Smooth muscle cell (in vitro differentiated cells): ENCODE measurements around the gene FUCA2. TPM values are rescaled to one million over a fixed set of nuclear protein-coding genes. Genes with fewer than 3 reads are reported as not detected.
A peak's percentile ranks its signal among the peaks of the same experiment; 100 is the strongest.

Source experiments
- DNase-seq: peaks from one replicate; lab custom pipeline; 2025; ENCODE audit not compliant: unreplicated experiment; lab: John Stamatoyannopoulos, UW
- H2AFZ ChIP-seq: fragments of 200-600 bp; sonication (generic); 2 replicates; pipeline ENCODE4 v1.6.0; 2016; ENCODE audit warnings: antibody characterized with exemption, low read depth, mild to moderate bottlenecking
- H3F3A ChIP-seq: fragments of 200-600 bp; sonication (generic); 2 replicates; pipeline ENCODE4 v1.6.0; 2017; ENCODE audit warnings: antibody characterized with exemption, low read depth
- H3K27ac ChIP-seq: fragments of 200-600 bp; sonication (generic); 2 replicates; pipeline ENCODE4 v1.5.1; 2016; ENCODE audit warnings: low read depth, mild to moderate bottlenecking
- H3K27me3 ChIP-seq: fragments of 200-600 bp; sonication (generic); 2 replicates; pipeline ENCODE4 v1.6.1; 2016; ENCODE audit warnings: low read depth, mild to moderate bottlenecking
- H3K36me3 ChIP-seq: fragments of 200-600 bp; sonication (generic); 2 replicates; pipeline ENCODE4 v1.5.1; 2016; ENCODE audit warnings: low read depth
- H3K4me1 ChIP-seq: fragments of 200-600 bp; sonication (generic); 2 replicates; pipeline ENCODE4 v1.5.1; 2016; ENCODE audit warnings: low read depth
- H3K4me2 ChIP-seq: fragments of 200-600 bp; sonication (generic); 2 replicates; pipeline ENCODE4 v1.6.0; 2016; ENCODE audit warnings: mild to moderate bottlenecking
- H3K4me3 ChIP-seq: fragments of 200-600 bp; sonication (generic); 2 replicates; pipeline ENCODE4 v1.5.1; 2016; ENCODE audit warnings: mild to moderate bottlenecking
- H3K79me2 ChIP-seq: fragments of 200-600 bp; sonication (generic); 2 replicates; pipeline ENCODE4 v1.6.0; 2016; ENCODE audit warnings: low read depth, mild to moderate bottlenecking
- H3K9ac ChIP-seq: fragments of 200-600 bp; sonication (generic); 2 replicates; pipeline ENCODE4 v1.6.0; 2016; ENCODE audit warnings: low read depth
- H3K9me3 ChIP-seq: fragments of 200-600 bp; sonication (generic); replicated peaks from 2 replicates; pipeline ENCODE4 v1.5.1; 2016; ENCODE audit warnings: low read depth
- H4K20me1 ChIP-seq: fragments of 200-600 bp; sonication (generic); 2 replicates; pipeline ENCODE4 v1.6.0; 2016; ENCODE audit warnings: low read depth
- CTCF ChIP-seq: fragments of 200-600 bp; sonication (generic); IDR thresholded peaks from 2 replicates; pipeline ENCODE4 v1.5.1; 2017; ENCODE audit warnings: borderline replicate concordance, mild to moderate bottlenecking, antibody characterized with exemption; ENCODE audit not compliant: insufficient read depth, poor library complexity, severe bottlenecking
- WGBS: methylation state at CpG from one replicate; pipeline ENCODE4 v1.1.7; 2016; ENCODE audit warnings: low lambda C conversion rate; 5-methylcytosine and 5-hydroxymethylcytosine counted together
- polyA plus RNA-seq: library from polyadenylated mRNA; unstranded; fragments of >200 nt; fragmentation: Nextera tagmentation; extraction: Ambion mirVana; gene quantifications from 2 replicates; pipeline ENCODE4 v1.2.1, GENCODE V29; 2016
- total RNA-seq: library from RNA; depleted of rRNA; stranded (reverse); fragments of >200 nt; gene quantifications from 2 replicates; pipeline ENCODE4 v1.2.3, GENCODE V29; 2014

FUCA2 gene
- total and polyA plus RNA-seq, 2 experiments from 2014 or later: 42.7 to 82.5 TPM

GRCh38 chr6:143536866-143537691, 25.6 kb upstream of the FUCA2 start:
- H3K4me2 ChIP-seq: peak overlapping the region; percentile 97
- H3K9ac ChIP-seq: no peak overlapping the region
- H3K27me3 ChIP-seq: peaks cover 59% of the 10 kb centered on the region
- no peak overlapping the region for H3K27ac ChIP-seq
- H3K79me2 ChIP-seq: no peaks in the 10 kb centered on the region
- H3K9me3 ChIP-seq: no peaks in the 10 kb centered on the region
- peak overlapping the region; percentile 95 for H2AFZ ChIP-seq
- no peaks in the 10 kb centered on the region for H4K20me1 ChIP-seq
- WGBS: 2% methylated on average over 47 of the region's 103 CpGs
- peak; percentile 11 for TF ChIP-seq CTCF
- H3F3A ChIP-seq: no peaks in the 10 kb centered on the region
- no peaks in the 10 kb centered on the region for H3K4me1 ChIP-seq
- no peaks in the 10 kb centered on the region for H3K36me3 ChIP-seq
- peak overlapping the region; percentile 62 for H3K4me3 ChIP-seq
- no peak for DNase-seq

DNA sequence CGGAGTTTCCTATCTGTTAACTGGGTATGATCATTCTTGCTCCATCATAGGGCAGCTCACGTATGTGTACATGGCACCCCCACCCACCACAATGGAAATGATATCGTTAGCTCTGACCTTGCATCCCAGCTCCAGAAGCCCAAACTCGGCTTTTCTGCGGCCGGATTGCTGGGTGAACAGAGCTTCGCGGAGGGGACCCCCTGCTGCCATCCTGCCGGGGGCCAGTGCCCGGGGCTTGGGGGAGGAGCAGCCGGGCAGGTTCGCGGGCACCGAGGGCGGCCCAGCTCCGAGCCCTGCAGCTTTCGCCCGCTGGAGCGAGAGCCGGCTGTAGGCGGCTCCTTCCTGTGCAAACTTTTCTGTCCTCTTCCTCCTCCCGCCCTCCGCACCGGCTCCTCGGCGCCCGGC, 24.9 kb upstream of the FUCA2 start:
- Histone ChIP-seq H3K9ac (no peak overlapping the region), H3K27me3 (peaks cover 65% of the 10 kb centered on the region), H3K9me3 (no peaks in the 10 kb centered on the region), H3K4me1 (no peaks in the 10 kb centered on the region), H3K79me2 (no peaks in the 10 kb centered on the region), H3K4me3 (peak overlapping the region; percentile 62), H3K36me3 (no peaks in the 10 kb centered on the region), H2AFZ (peak overlapping the region; percentile 86), H3K4me2 (peak overlapping the region; percentile 97), H4K20me1 (no peaks in the 10 kb centered on the region), H3F3A (no peaks in the 10 kb centered on the region), H3K27ac (no peak overlapping the region)
- TF ChIP-seq CTCF: no peak
- no peak for DNase-seq
- 14% methylated on average over 13 of the region's 27 CpGs for WGBS

DNA sequence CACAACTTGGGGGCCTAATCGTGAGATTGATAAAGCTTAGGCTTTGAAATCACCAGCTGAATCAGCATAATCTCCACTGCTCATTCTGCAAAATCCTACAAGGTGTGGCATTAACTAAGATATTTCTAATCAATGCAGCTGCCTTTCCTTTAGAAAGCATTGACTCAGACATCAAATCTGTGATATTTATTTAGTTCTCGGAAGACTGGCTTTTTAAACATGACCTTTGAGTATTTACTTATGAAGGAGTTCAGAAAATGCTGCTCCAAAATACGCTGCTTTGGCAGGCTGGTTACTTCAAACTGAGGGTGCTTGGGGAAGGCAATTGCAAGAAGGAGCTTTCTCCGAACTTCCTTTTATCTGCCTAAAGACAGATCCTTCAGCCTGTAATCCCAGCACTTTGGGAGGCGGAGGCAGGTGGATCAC, 23.7 kb upstream of the FUCA2 start:
- Histone ChIP-seq H3K4me2 (no peak overlapping the region), H3K79me2 (no peaks in the 10 kb centered on the region), H2AFZ (no peak overlapping the region), H3K27ac (no peak overlapping the region), H3K9ac (no peak overlapping the region), H3F3A (no peaks in the 10 kb centered on the region), H3K27me3 (peaks cover 72% of the 10 kb centered on the region), H3K36me3 (no peaks in the 10 kb centered on the region), H3K4me1 (no peaks in the 10 kb centered on the region), H3K4me3 (no peak overlapping the region), H4K20me1 (no peaks in the 10 kb centered on the region), H3K9me3 (no peaks in the 10 kb centered on the region)
- DNase-seq: no peak
- no peak for TF ChIP-seq CTCF
- WGBS: 92% methylated on average over 5 of the region's 5 CpGs
